CD4-positive, CD25-positive, alpha-beta regulatory T cell (primary cell): Measurements from ENCODE around the gene CLEC6A. TPM values are rescaled to one million over a fixed set of nuclear protein-coding genes. Genes with fewer than 3 reads are reported as not detected.

Experiments used
- ATAC-seq, 2 donors: fragments of 150-1000 bp; cut with Tn5 transposase; one replicate each; pipeline ENCODE4 v1.10.0; 2021; ENCODE audit warnings: low read depth in 2 of 2, moderate number of reproducible peaks in 2 of 2, moderate library complexity in 1 of 2
- DNase-seq, 3 donors: peaks; one replicate each; pipeline versions ENCODE4 v3.0.0 to v3.0.0-alpha.2; 2012 to 2022; ENCODE audit warnings: mixed read lengths in 1 of 3
- H3K27ac ChIP-seq: one replicate; pipeline ENCODE4 v1.7.0; 2013; ENCODE audit warnings: mild to moderate bottlenecking, low read length; ENCODE audit not compliant: insufficient read depth, poor library complexity, severe bottlenecking
- H3K27me3 ChIP-seq: one replicate; pipeline ENCODE4 v1.7.0; 2013; ENCODE audit warnings: low read length; ENCODE audit not compliant: control insufficient read depth, insufficient read depth
- H3K36me3 ChIP-seq: one replicate; pipeline ENCODE4 v1.7.0; 2013; ENCODE audit warnings: mild to moderate bottlenecking, low read length, moderate library complexity; ENCODE audit not compliant: control insufficient read depth, insufficient read depth
- H3K4me1 ChIP-seq: 2 replicates; pipeline ENCODE4 v1.7.0; 2013; ENCODE audit warnings: mild to moderate bottlenecking, low read length; ENCODE audit not compliant: insufficient read depth, control insufficient read depth, poor library complexity, severe bottlenecking
- H3K4me3 ChIP-seq: one replicate; pipeline ENCODE4 v1.7.0; 2013; ENCODE audit warnings: low read depth, mild to moderate bottlenecking, low read length, moderate library complexity
- H3K9me3 ChIP-seq, 2 experiments: 1 replicate in 1 of 2; 2 replicates in 1 of 2; pipeline ENCODE4 v1.7.0; 2013; ENCODE audit warnings: low read length in 2 of 2, mild to moderate bottlenecking in 1 of 2, moderate library complexity in 1 of 2; ENCODE audit not compliant: control insufficient read depth in 2 of 2
- H3K27ac Mint-ChIP-seq, 3 donors: one replicate each; pipeline ENCODE4 v1.8.0; 2020 to 2022; ENCODE audit warnings: mild to moderate bottlenecking in 3 of 3, mixed read lengths in 3 of 3, moderate library complexity in 2 of 3
- H3K27me3 Mint-ChIP-seq: one replicate; pipeline ENCODE4 v1.8.0; 2022; ENCODE audit warnings: mild to moderate bottlenecking, mixed read lengths
- H3K36me3 Mint-ChIP-seq: one replicate; pipeline ENCODE4 v1.8.0; 2020; ENCODE audit warnings: mixed read lengths
- H3K4me1 Mint-ChIP-seq, 4 donors: one replicate each; pipeline ENCODE4 v1.8.0; 2020 to 2022; ENCODE audit warnings: mixed read lengths in 4 of 4, mild to moderate bottlenecking in 1 of 4
- H3K4me3 Mint-ChIP-seq, 4 donors: one replicate each; pipeline ENCODE4 v1.8.0; 2020 to 2022; ENCODE audit warnings: mild to moderate bottlenecking in 4 of 4, mixed read lengths in 4 of 4, moderate library complexity in 3 of 4
- H3K9me3 Mint-ChIP-seq, 7 donors: one replicate each; pipeline ENCODE4 v1.8.0; 2020 to 2022; ENCODE audit warnings: mixed read lengths in 7 of 7, mild to moderate bottlenecking in 3 of 7, moderate library complexity in 2 of 7
- polyA plus RNA-seq, 4 donors: library from polyadenylated mRNA; unstranded; fragments of 300-500 nt; fragmentation: Illumina TruSeq; gene quantifications; one replicate each; pipeline ENCODE4 v1.2.3, GENCODE V29; 2021
- total RNA-seq: library from RNA; stranded (reverse); gene quantifications from one replicate; pipeline ENCODE4 v1.2.3, GENCODE V29; 2022

The CLEC6A gene
- total and polyA plus RNA-seq, 5 donors from 2014 or later, result not detected

GRCh38 chr12:8499616-8500015 lies 43.9 kb downstream of the CLEC6A start:
- no peaks in the 10 kb centered on the region for H3K36me3 Mint-ChIP-seq
- peaks cover 0 to 4% (median 2%) of the 10 kb centered on the region in 4 donors for H3K4me1 Mint-ChIP-seq
- Histone ChIP-seq H3K36me3 (no peaks in the 10 kb centered on the region), H3K4me3 (no peak overlapping the region), H3K4me1 (peaks cover 3% of the 10 kb centered on the region), H3K27ac (no peak overlapping the region), H3K9me3 (no peaks in the 10 kb centered on the region), H3K27me3 (no peaks in the 10 kb centered on the region)
- H3K4me3 Mint-ChIP-seq, result no peak overlapping the region
- peaks cover 9% of the 10 kb centered on the region for H3K27me3 Mint-ChIP-seq
- DNase-seq, result no peak
- peaks cover 0 to 2% (median 0%) of the 10 kb centered on the region in 7 donors for H3K9me3 Mint-ChIP-seq
- no peak for ATAC-seq
- no peak overlapping the region for H3K27ac Mint-ChIP-seq

DNA sequence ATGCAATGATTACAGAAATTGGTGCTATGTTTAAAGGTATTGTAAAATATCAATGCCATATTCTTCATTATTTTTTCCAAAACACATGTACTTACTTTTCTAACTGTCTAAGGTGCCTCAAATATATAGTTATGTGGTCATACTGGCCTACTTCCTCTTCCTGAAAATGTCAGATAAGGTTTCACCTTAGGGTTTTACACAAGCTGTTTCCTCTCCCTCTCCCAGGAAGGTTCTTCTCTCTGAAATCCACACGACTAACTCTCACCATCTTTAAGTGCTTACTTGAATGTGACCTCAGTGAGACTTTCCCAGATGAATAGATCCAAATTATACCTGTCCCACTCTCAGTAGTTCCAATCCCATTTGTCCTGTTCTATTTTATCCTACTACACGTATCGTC lies 46.0 kb downstream of the CLEC6A start:
- no peak for ATAC-seq
- Histone ChIP-seq H3K4me1 (peaks cover 3% of the 10 kb centered on the region), H3K9me3 (no peaks in the 10 kb centered on the region), H3K4me3 (no peak overlapping the region), H3K27me3 (no peaks in the 10 kb centered on the region), H3K27ac (no peak overlapping the region), H3K36me3 (no peaks in the 10 kb centered on the region)
- Mint-ChIP-seq H3K27ac (peak overlapping the region in 1 of 3 donors; percentile 39), H3K4me3 (no peak overlapping the region), H3K9me3 (peaks cover 0 to 2% (median 0%) of the 10 kb centered on the region in 7 donors), H3K36me3 (no peaks in the 10 kb centered on the region), H3K27me3 (peaks cover 8% of the 10 kb centered on the region), H3K4me1 (peaks cover 0 to 4% (median 2%) of the 10 kb centered on the region in 4 donors)
- DNase-seq, result no peak

GRCh38 chr12:8504351-8504750 lies 48.6 kb downstream of the CLEC6A start:
- Mint-ChIP-seq H3K27ac (no peak overlapping the region), H3K36me3 (no peaks in the 10 kb centered on the region), H3K9me3 (peaks cover 0 to 2% (median 0%) of the 10 kb centered on the region in 7 donors), H3K4me3 (no peak overlapping the region), H3K4me1 (peaks cover 0 to 4% (median 2%) of the 10 kb centered on the region in 4 donors), H3K27me3 (peaks cover 13% of the 10 kb centered on the region)
- Histone ChIP-seq H3K36me3 (no peaks in the 10 kb centered on the region), H3K27ac (no peak overlapping the region), H3K27me3 (peaks cover 2% of the 10 kb centered on the region), H3K4me1 (peaks cover 3% of the 10 kb centered on the region), H3K4me3 (no peak overlapping the region), H3K9me3 (no peaks in the 10 kb centered on the region)
- no peak for DNase-seq
- no peak for ATAC-seq

DNA sequence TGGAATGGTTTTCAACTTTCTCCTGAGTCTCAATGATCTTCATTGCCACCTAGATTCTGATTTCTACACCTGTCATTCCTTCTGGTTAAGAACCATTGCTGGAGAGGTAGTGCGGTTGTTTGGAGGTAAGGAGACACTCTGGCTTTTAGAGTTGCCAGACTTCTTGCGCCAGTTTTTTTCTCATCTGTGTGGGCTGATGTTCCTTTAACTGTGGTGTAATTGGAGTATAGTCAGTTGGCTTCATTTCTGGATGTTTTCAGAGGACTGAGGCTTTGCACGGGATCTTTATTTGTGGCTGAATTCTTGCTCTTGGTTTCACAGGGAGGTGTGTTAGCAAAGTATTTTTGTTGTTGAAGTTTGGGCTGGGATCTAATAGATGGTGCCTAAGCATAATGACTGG lies 51.8 kb downstream of the CLEC6A start:
- Histone ChIP-seq H3K27me3 (peaks cover 2% of the 10 kb centered on the region), H3K27ac (no peak overlapping the region), H3K36me3 (no peaks in the 10 kb centered on the region), H3K4me3 (no peak overlapping the region), H3K4me1 (no peaks in the 10 kb centered on the region), H3K9me3 (no peaks in the 10 kb centered on the region)
- ATAC-seq, result no peak
- DNase-seq, result no peak
- Mint-ChIP-seq H3K27ac (no peak overlapping the region), H3K4me3 (no peak overlapping the region), H3K9me3 (peaks cover 0 to 1% (median 0%) of the 10 kb centered on the region in 7 donors), H3K4me1 (no peaks in the 10 kb centered on the region), H3K27me3 (peaks cover 21% of the 10 kb centered on the region), H3K36me3 (no peaks in the 10 kb centered on the region)

DNA sequence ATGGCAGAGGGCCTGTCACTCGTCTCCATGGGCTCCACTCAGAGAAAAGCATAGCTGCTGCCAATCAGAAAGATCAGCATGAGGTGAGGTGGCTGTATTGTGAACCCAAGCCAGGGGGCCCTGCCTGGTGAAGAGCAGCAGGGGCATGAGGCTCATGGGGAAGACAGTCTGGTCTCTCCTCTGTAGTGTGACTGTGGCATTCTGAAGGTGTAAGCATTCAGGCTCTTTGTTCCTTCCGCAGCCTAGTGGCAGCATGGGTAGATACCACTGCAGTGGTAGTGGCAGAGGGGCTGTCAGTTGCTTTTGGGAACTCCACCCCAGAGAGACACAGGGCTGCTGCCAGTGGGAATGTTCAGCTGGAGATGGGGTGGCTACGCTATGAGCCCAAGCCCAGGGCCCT lies 52.5 kb downstream of the CLEC6A start:
- Mint-ChIP-seq H3K27ac (no peak overlapping the region), H3K36me3 (no peaks in the 10 kb centered on the region), H3K4me1 (no peaks in the 10 kb centered on the region), H3K27me3 (peaks cover 21% of the 10 kb centered on the region), H3K9me3 (peaks cover 0 to 1% (median 0%) of the 10 kb centered on the region in 7 donors), H3K4me3 (no peak overlapping the region)
- Histone ChIP-seq H3K4me3 (no peak overlapping the region), H3K4me1 (no peaks in the 10 kb centered on the region), H3K27ac (no peak overlapping the region), H3K9me3 (no peaks in the 10 kb centered on the region), H3K27me3 (peaks cover 2% of the 10 kb centered on the region), H3K36me3 (no peaks in the 10 kb centered on the region)
- ATAC-seq (no peak), DNase-seq (no peak)

GRCh38 chr12:8508910-8509841 lies 53.4 kb downstream of the CLEC6A start:
- Histone ChIP-seq H3K9me3 (no peaks in the 10 kb centered on the region), H3K27me3 (peaks cover 2% of the 10 kb centered on the region), H3K4me1 (no peaks in the 10 kb centered on the region), H3K36me3 (no peaks in the 10 kb centered on the region), H3K4me3 (no peak overlapping the region), H3K27ac (no peak overlapping the region)
- ATAC-seq (no peak), DNase-seq (no peak)
- Mint-ChIP-seq H3K4me1 (no peaks in the 10 kb centered on the region), H3K27ac (no peak overlapping the region), H3K27me3 (peaks cover 26% of the 10 kb centered on the region), H3K36me3 (no peaks in the 10 kb centered on the region), H3K4me3 (no peak overlapping the region), H3K9me3 (peaks cover 0 to 1% (median 0%) of the 10 kb centered on the region in 7 donors)

DNA sequence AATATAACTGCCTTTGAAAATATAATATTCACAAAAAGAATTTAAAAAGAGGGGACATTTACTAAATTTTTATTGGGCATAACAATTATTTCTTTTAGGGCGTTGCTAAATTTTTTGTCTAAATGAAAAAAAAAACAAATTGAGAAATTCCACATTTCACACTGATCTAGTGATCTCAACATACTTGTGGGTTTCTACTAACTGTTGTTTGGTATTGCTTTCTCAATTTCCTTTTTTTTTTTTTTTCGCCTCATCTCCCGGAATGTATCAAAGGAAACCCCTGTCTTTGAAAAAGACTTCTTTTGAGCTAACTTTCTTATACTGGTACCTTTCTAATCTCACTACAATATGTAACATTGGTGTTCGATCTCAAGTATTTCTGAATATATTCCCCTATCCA lies 57.5 kb downstream of the CLEC6A start, which contains the start of gene CLEC4D:
TSS of gene CLEC4D (plus strand) at position 248 of the 400 bp plus-strand sequence. CDS start 230 bp downstream, outside the sequence.
- Histone ChIP-seq H3K4me1 (no peaks in the 10 kb centered on the region), H3K9me3 (no peaks in the 10 kb centered on the region), H3K27me3 (peaks cover 5% of the 10 kb centered on the region), H3K4me3 (no peak within 1 kb of the TSS), H3K36me3 (no peaks in the 10 kb centered on the region), H3K27ac (no peak within 1 kb of the TSS)
- DNase-seq (no peak), ATAC-seq (no peak)
- Mint-ChIP-seq H3K36me3 (no peaks in the 10 kb centered on the region), H3K4me1 (no peaks in the 10 kb centered on the region), H3K4me3 (no peak within 1 kb of the TSS), H3K27ac (no peak within 1 kb of the TSS), H3K9me3 (no peaks in the 10 kb centered on the region), H3K27me3 (peaks cover 28% of the 10 kb centered on the region)
